Caco-2 (cell line): ENCODE measurements around the gene FBXO4. TPM values are rescaled to one million over a fixed set of nuclear protein-coding genes. Genes with fewer than 3 reads are reported as not detected.

Experiments
- BruUV-seq: library from RNA; stranded (reverse); fragments of 400-500 nt; replicated peaks from 2 replicates; lab custom pipeline; 2021; lab: Mats Ljungman, UMichigan
- CTCF ChIA-PET: fragments of 300-600 bp; sonication (Branson Sonifier 250); formaldehyde crosslinking; loops from one replicate; lab custom pipeline; 2022; ENCODE audit warnings: antibody characterized with exemption; lab: Charles Lee
- POLR2A ChIA-PET: fragments of 300-600 bp; sonication (Branson Sonifier 250); formaldehyde crosslinking; loops from one replicate; lab custom pipeline; 2022; ENCODE audit warnings: antibody characterized with exemption; lab: Charles Lee
- DNase-seq, 2 experiments: peaks; one replicate each; pipeline versions ENCODE4 v3.0.0 to v3.0.0-alpha.2; 2020 to 2022
- H3K27me3 ChIP-seq: replicated peaks from 2 replicates; pipeline ENCODE4 v1.6.0; 2011; ENCODE audit warnings: low read length; ENCODE audit not compliant: control insufficient read depth, insufficient read depth
- H3K36me3 ChIP-seq: 2 replicates; pipeline ENCODE4 v1.5.1; 2011; ENCODE audit warnings: low read length; ENCODE audit not compliant: control insufficient read depth, insufficient read depth
- H3K4me1 ChIP-seq: fragments of 250-450 bp; sonication (Bioruptor Pico); 2 replicates; pipeline ENCODE4 v1.5.1; 2020; ENCODE audit warnings: mild to moderate bottlenecking
- H3K4me3 ChIP-seq: 2 replicates; pipeline ENCODE4 v1.5.1; 2011; ENCODE audit warnings: low read depth, mild to moderate bottlenecking, control low read depth, low read length
- H3K9me3 ChIP-seq: fragments of 250-450 bp; sonication (Bioruptor Pico); 2 replicates; pipeline ENCODE4 v1.5.1; 2020; ENCODE audit warnings: mild to moderate bottlenecking, moderate library complexity
- H3K27ac Mint-ChIP-seq: one replicate; pipeline ENCODE4 v1.8.0; 2022; ENCODE audit warnings: mixed read lengths; ENCODE audit not compliant: unreplicated experiment
- H3K27me3 Mint-ChIP-seq: one replicate; pipeline ENCODE4 v1.8.0; 2022; ENCODE audit warnings: mixed read lengths; ENCODE audit not compliant: insufficient read depth, unreplicated experiment
- H3K36me3 Mint-ChIP-seq: one replicate; pipeline ENCODE4 v1.8.0; 2022; ENCODE audit warnings: mild to moderate bottlenecking, mixed read lengths; ENCODE audit not compliant: insufficient read depth, unreplicated experiment
- H3K4me1 Mint-ChIP-seq: one replicate; pipeline ENCODE4 v1.8.0; 2022; ENCODE audit warnings: low read depth, mixed read lengths; ENCODE audit not compliant: unreplicated experiment
- H3K4me3 Mint-ChIP-seq: one replicate; pipeline ENCODE4 v1.8.0; 2022; ENCODE audit warnings: mild to moderate bottlenecking, moderate library complexity, mixed read lengths; ENCODE audit not compliant: unreplicated experiment
- H3K9me3 Mint-ChIP-seq: one replicate; pipeline ENCODE4 v1.8.0; 2022; ENCODE audit warnings: mixed read lengths; ENCODE audit not compliant: unreplicated experiment
- intact Hi-C: fragments of 100-400 bp; cut with micrococcal nuclease; formaldehyde crosslinking; loops from one replicate; pipeline ENCODE4 v1.10.0; 2022; ENCODE audit not compliant: unreplicated experiment
- total RNA-seq: library from RNA; stranded (reverse); gene quantifications from 2 replicates; pipeline ENCODE4 v1.2.3, GENCODE V29; 2022
- TF ChIP-seq, protein P1 (sequence below), 2 experiments: fragments of 200-600 bp in 1 of 2; IDR thresholded peaks; 1 replicate in 1 of 2; 2 replicates in 1 of 2; pipeline versions ENCODE4 v1.5.1 to v1.8.0; 2011 to 2022; ENCODE audit warnings: antibody characterized with exemption in 1 of 2, control low read depth in 1 of 2, inconsistent platforms in 1 of 2, low read depth in 1 of 2, low read length in 1 of 2, mild to moderate bottlenecking in 1 of 2, moderate library complexity in 1 of 2; ENCODE audit not compliant: insufficient read depth in 1 of 2, severe bottlenecking in 1 of 2, unreplicated experiment in 1 of 2

Gene FBXO4
- total RNA-seq, 1 experiment from 2014 or later: 9.7 TPM

DNA sequence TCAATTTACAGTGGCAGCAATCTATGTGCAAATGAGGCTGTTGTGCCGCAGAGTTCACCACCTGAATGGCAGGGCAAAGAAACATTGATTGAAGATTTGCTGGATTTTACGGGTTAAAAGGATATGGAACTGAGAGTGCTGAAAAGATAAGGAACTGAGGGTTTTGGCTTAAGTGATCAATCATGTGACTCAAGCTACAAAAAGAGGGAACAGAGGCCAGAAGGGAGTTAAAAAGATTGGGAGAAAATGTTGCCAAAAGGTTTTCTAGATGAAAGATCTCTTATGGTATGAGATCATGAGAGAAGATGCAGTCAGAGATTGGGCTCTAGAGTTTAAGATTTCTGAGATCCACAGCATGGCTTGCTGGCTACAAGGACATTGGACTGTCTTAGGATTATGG is 28.9 kb upstream of the FBXO4 start:
- BruUV-seq: no TSS peak
- Mint-ChIP-seq H3K9me3 (peaks cover 9% of the 10 kb centered on the region), H3K27me3 (peaks cover 16% of the 10 kb centered on the region), H3K4me3 (no peak overlapping the region), H3K4me1 (peaks cover 5% of the 10 kb centered on the region), H3K27ac (no peak overlapping the region), H3K36me3 (no peaks in the 10 kb centered on the region)
- CTCF ChIA-PET: interaction anchor here (1.5 kb wide), 1 partner anchor 161 kb away, joined by 3 read pairs; no protein-coding TSS in a partner anchor
- POLR2A ChIA-PET: no interaction called here
- H3K27me3 ChIP-seq: no peaks in the 10 kb centered on the region
- no peaks in the 10 kb centered on the region for H3K9me3 ChIP-seq
- intact Hi-C loops: no loop called here
- H3K4me3 ChIP-seq: no peak overlapping the region
- TF ChIP-seq, protein P1, sequence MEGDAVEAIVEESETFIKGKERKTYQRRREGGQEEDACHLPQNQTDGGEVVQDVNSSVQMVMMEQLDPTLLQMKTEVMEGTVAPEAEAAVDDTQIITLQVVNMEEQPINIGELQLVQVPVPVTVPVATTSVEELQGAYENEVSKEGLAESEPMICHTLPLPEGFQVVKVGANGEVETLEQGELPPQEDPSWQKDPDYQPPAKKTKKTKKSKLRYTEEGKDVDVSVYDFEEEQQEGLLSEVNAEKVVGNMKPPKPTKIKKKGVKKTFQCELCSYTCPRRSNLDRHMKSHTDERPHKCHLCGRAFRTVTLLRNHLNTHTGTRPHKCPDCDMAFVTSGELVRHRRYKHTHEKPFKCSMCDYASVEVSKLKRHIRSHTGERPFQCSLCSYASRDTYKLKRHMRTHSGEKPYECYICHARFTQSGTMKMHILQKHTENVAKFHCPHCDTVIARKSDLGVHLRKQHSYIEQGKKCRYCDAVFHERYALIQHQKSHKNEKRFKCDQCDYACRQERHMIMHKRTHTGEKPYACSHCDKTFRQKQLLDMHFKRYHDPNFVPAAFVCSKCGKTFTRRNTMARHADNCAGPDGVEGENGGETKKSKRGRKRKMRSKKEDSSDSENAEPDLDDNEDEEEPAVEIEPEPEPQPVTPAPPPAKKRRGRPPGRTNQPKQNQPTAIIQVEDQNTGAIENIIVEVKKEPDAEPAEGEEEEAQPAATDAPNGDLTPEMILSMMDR (IDR thresholded peaks at IDR 0.05; ENCODE audit: insufficient read depth in 1 of 2, low read depth in 1 of 2, low read length in 1 of 2, severe bottlenecking in 1 of 2, unreplicated experiment in 1 of 2): no peak
- no peaks in the 10 kb centered on the region for H3K36me3 ChIP-seq
- H3K4me1 ChIP-seq: no peaks in the 10 kb centered on the region
- no peak for DNase-seq

DNA sequence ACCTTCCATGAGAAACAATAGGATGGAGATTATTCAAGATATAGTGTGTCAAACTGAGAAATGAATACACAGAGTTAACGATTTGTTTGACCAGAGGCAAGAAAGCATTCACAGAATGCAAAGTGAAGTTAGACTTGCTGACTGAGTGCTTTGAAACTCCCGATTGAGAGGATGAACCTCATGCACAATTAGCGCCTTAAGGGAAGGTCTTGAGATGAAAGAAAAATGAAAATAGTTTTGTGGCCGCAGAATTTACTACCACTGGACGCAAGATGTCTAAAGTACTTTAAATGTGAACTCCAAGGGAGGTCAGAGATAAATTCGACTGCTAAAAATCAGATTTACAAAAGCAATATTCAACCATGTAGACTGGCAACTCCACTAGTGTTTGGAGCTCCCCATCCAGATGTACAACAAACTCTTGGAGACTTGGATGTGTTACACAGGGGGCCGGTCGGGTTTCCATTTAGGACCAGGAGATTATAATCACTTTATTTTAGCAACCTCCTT is 21.6 kb upstream of the FBXO4 start:
- H3K27me3 Mint-ChIP-seq: no peaks in the 10 kb centered on the region
- H3K36me3 Mint-ChIP-seq: peaks cover 45% of the 10 kb centered on the region
- ChIA-PET POLR2A (interaction anchor here (0.6 to 1.7 kb wide), 6 partner anchors 22 to 1117 kb away, joined by 3 to 22 read pairs (median 4); partner anchors contain the start of genes FBXO4 and OXCT1), CTCF (interaction anchor here (0.6 to 1.6 kb wide), 4 partner anchors 22 to 154 kb away, joined by 3 to 5 read pairs (median 4); partner anchors contain the start of gene FBXO4)
- H3K27ac Mint-ChIP-seq: peak overlapping the region; percentile 97
- H3K4me3 Mint-ChIP-seq: peak overlapping the region; percentile 91
- Histone ChIP-seq H3K27me3 (no peaks in the 10 kb centered on the region), H3K36me3 (no peaks in the 10 kb centered on the region; the same call in 1 of the 2 replicates), H3K4me1 (no peaks in the 10 kb centered on the region), H3K4me3 (peak overlapping the region; percentile 39), H3K9me3 (no peaks in the 10 kb centered on the region)
- no peaks in the 10 kb centered on the region for H3K9me3 Mint-ChIP-seq
- BruUV-seq: TSS peak; percentile 100
- intact Hi-C loops: no loop called here
- H3K4me1 Mint-ChIP-seq: no peaks in the 10 kb centered on the region
- TF ChIP-seq, protein P1 (IDR thresholded peaks at IDR 0.05; ENCODE audit: insufficient read depth in 1 of 2, low read depth in 1 of 2, low read length in 1 of 2, severe bottlenecking in 1 of 2, unreplicated experiment in 1 of 2): no peak
- no peak for DNase-seq

DNA sequence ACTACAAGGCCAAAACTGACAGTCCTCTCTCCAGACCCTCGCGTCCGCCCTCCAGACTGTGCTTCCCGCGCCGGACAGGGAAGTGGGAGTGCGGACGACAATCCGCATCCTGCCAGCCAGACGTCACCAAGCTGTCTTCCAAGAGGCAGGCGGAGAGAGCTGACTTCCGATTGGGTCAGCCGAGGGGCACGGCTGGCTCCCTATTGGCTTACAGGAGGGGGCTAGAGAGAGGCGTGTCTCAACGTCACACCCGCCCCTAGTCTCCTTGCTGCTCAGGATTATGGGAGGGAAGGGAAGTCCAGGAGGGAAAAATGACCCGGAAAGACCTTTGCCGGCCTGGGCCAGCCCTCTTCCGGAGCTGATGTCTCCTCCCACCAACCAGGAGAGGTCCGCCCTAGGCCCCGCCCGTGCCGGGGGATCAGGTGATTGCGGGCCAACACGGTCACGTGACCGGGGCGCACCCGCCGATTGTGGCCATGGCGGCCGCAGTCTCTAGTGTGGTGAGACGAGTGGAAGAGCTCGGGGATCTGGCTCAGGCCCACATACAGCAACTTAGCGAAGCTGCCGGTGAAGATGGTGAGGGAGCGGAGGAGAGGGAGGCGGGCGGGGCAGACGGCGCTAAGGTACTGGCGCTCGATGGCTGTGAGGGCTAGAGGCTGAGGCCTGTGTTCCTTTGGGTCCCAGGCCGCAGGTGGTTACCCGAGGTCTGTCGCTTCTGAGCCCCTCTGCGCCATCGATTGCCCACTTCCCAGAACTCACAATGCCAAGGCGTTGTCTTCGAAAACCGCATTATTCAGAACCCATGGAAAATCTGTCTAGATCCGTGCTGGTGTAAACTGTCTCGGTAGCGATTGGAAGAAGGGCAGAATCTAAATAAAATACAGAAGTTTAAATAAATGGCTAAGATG is 20.9 kb upstream of the FBXO4 start, which contains the start of gene RIMOC1:
Gene RIMOC1, plus strand, starts transcription at position 453 of the 908 bp plus-strand sequence. Its CDS starts 24 bp downstream, at position 477.
- TF ChIP-seq, protein P1 (IDR thresholded peaks at IDR 0.05; ENCODE audit: insufficient read depth in 1 of 2, low read depth in 1 of 2, low read length in 1 of 2, severe bottlenecking in 1 of 2, unreplicated experiment in 1 of 2): no peak
- peak within 1 kb of the TSS; percentile 100 for H3K4me3 ChIP-seq
- Mint-ChIP-seq H3K36me3 (peaks cover 46% of the 10 kb centered on the region), H3K27me3 (no peaks in the 10 kb centered on the region), H3K4me3 (peak within 1 kb of the TSS; percentile 91), H3K4me1 (no peaks in the 10 kb centered on the region), H3K27ac (peak within 1 kb of the TSS; percentile 97), H3K9me3 (no peaks in the 10 kb centered on the region)
- no peaks in the 10 kb centered on the region for H3K4me1 ChIP-seq
- no peaks in the 10 kb centered on the region; the same call in 1 of the 2 replicates for H3K36me3 ChIP-seq
- ChIA-PET POLR2A (interaction anchor here (0.9 to 1.7 kb wide), 6 partner anchors 21 to 1116 kb away, joined by 3 to 22 read pairs (median 4); partner anchors contain the start of genes FBXO4 and OXCT1), CTCF (interaction anchor here (0.6 to 1.6 kb wide), 4 partner anchors 21 to 153 kb away, joined by 3 to 5 read pairs (median 4); partner anchors contain the start of gene FBXO4)
- H3K27me3 ChIP-seq: no peaks in the 10 kb centered on the region
- no peaks in the 10 kb centered on the region for H3K9me3 ChIP-seq
- BruUV-seq: no TSS peak
- intact Hi-C loops: loop anchor here (1.0 kb wide), 3 partner anchors 21 to 48 kb away; partner anchors contain the start of genes FBXO4 and OXCT1
- DNase-seq: peak; percentile 99
